MM.1S (cell line): Measurements from ENCODE around the gene LDLRAD4.

Experiments used
- DNase-seq: peaks from one replicate; pipeline ENCODE4 v3.0.0-alpha.2; 2015
- H2AFZ ChIP-seq: fragments of 300-600 bp; sonication (generic); 2 replicates; pipeline ENCODE4 v1.6.0; 2016; ENCODE audit warnings: antibody characterized with exemption, low read length
- H3F3A ChIP-seq: fragments of 300-600 bp; sonication (generic); 2 replicates; pipeline ENCODE4 v1.6.1; 2016; ENCODE audit warnings: mild to moderate bottlenecking, antibody characterized with exemption, low read length, moderate library complexity, mixed read lengths; ENCODE audit not compliant: insufficient read depth
- H3K27ac ChIP-seq: fragments of 300-600 bp; sonication (generic); 2 replicates; pipeline ENCODE4 v1.5.1; 2016; ENCODE audit warnings: mild to moderate bottlenecking, low read length
- H3K27me3 ChIP-seq: fragments of 300-600 bp; sonication (generic); replicated peaks from 2 replicates; pipeline ENCODE4 v1.6.0; 2016; ENCODE audit warnings: low read length; ENCODE audit not compliant: insufficient read depth
- H3K36me3 ChIP-seq: fragments of 300-600 bp; sonication (generic); replicated peaks from 2 replicates; pipeline ENCODE4 v1.6.1; 2016; ENCODE audit warnings: mild to moderate bottlenecking, low read length, mixed read lengths; ENCODE audit not compliant: insufficient read depth
- H3K4me1 ChIP-seq: fragments of 300-600 bp; sonication (generic); 2 replicates; pipeline ENCODE4 v1.6.1; 2016; ENCODE audit warnings: low read length, mixed read lengths
- H3K4me2 ChIP-seq: fragments of 300-600 bp; sonication (generic); 2 replicates; pipeline ENCODE4 v1.6.0; 2016; ENCODE audit warnings: low read depth, low read length
- H3K4me3 ChIP-seq: fragments of 300-600 bp; sonication (generic); 2 replicates; pipeline ENCODE4 v1.5.1; 2016; ENCODE audit warnings: low read length, mixed read lengths
- H3K79me2 ChIP-seq: fragments of 300-600 bp; sonication (generic); 2 replicates; pipeline ENCODE4 v1.6.1; 2016; ENCODE audit warnings: mixed run types, low read length, mixed read lengths
- H3K9ac ChIP-seq: fragments of 300-600 bp; sonication (generic); 2 replicates; pipeline ENCODE4 v1.6.1; 2016; ENCODE audit warnings: low read length, mixed read lengths
- H3K9me2 ChIP-seq: fragments of 300-600 bp; sonication (generic); replicated peaks from 2 replicates; pipeline ENCODE4 v1.6.1; 2016; ENCODE audit warnings: mild to moderate bottlenecking, low read length, mixed read lengths; ENCODE audit not compliant: insufficient read depth
- H3K9me3 ChIP-seq: fragments of 300-600 bp; sonication (generic); replicated peaks from 2 replicates; pipeline ENCODE4 v1.6.1; 2016; ENCODE audit warnings: mild to moderate bottlenecking, low read length, mixed read lengths; ENCODE audit not compliant: insufficient read depth
- H4K20me1 ChIP-seq: fragments of 300-600 bp; sonication (generic); 2 replicates; pipeline ENCODE4 v1.6.1; 2016; ENCODE audit warnings: mild to moderate bottlenecking, low read length, moderate library complexity, mixed read lengths; ENCODE audit not compliant: insufficient read depth
- CTCF ChIP-seq: fragments of 300-600 bp; sonication (generic); IDR thresholded peaks from 2 replicates; pipeline ENCODE4 v1.5.1; 2016; ENCODE audit warnings: antibody characterized with exemption, low read length, mixed read lengths
- EZH2 ChIP-seq: fragments of 300-600 bp; sonication (generic); optimal IDR thresholded peaks from 2 replicates; pipeline ENCODE3; 2017; ENCODE audit warnings: low read depth, mild to moderate bottlenecking, antibody characterized with exemption, low read length, mixed read lengths
- EZH2phosphoT487 ChIP-seq: fragments of 300-600 bp; sonication (generic); IDR thresholded peaks from 2 replicates; pipeline ENCODE4 v1.6.1; 2018; ENCODE audit warnings: antibody characterized with exemption, low read length

Gene LDLRAD4

GRCh38 chr18:13288509-13289133, 70.1 kb downstream of the LDLRAD4 start:
- no peaks in the 10 kb centered on the region for H3K9me2 ChIP-seq
- TF ChIP-seq EZH2, result no peak
- TF ChIP-seq EZH2phosphoT487, result no peak
- TF ChIP-seq CTCF, result no peak
- no peak for DNase-seq
- H3K4me1 ChIP-seq, result no peaks in the 10 kb centered on the region
- H3K27me3 ChIP-seq, result no peaks in the 10 kb centered on the region
- H3F3A ChIP-seq, result no peaks in the 10 kb centered on the region
- no peaks in the 10 kb centered on the region for H3K9me3 ChIP-seq
- H3K9ac ChIP-seq, result no peak overlapping the region
- no peak overlapping the region for H2AFZ ChIP-seq
- H3K36me3 ChIP-seq, result no peaks in the 10 kb centered on the region
- H3K4me3 ChIP-seq, result no peak overlapping the region
- no peaks in the 10 kb centered on the region for H4K20me1 ChIP-seq
- H3K27ac ChIP-seq, result no peak overlapping the region
- no peak overlapping the region for H3K4me2 ChIP-seq
- H3K79me2 ChIP-seq, result no peaks in the 10 kb centered on the region

GRCh38 chr18:13289481-13290205, 71.1 kb downstream of the LDLRAD4 start:
- Histone ChIP-seq H3K4me2 (no peak overlapping the region), H3K27ac (no peak overlapping the region), H3K36me3 (no peaks in the 10 kb centered on the region), H3K9me2 (no peaks in the 10 kb centered on the region), H3K4me1 (no peaks in the 10 kb centered on the region), H3K9ac (no peak overlapping the region), H4K20me1 (no peaks in the 10 kb centered on the region), H3K79me2 (no peaks in the 10 kb centered on the region), H3K9me3 (no peaks in the 10 kb centered on the region), H3K27me3 (no peaks in the 10 kb centered on the region), H2AFZ (no peak overlapping the region), H3F3A (no peaks in the 10 kb centered on the region), H3K4me3 (no peak overlapping the region)
- TF ChIP-seq EZH2 (no peak), CTCF (no peak), EZH2phosphoT487 (no peak)
- DNase-seq, result no peak

- no peak overlapping the region for H3K9ac ChIP-seq
- H3K4me2 ChIP-seq, result no peak overlapping the region
- no peak for DNase-seq
- H4K20me1 ChIP-seq, result no peaks in the 10 kb centered on the region
- TF ChIP-seq EZH2phosphoT487 (no peak), EZH2 (no peak), CTCF (no peak)
- no peaks in the 10 kb centered on the region for H3K79me2 ChIP-seq
- no peaks in the 10 kb centered on the region for H3K36me3 ChIP-seq
- H3K9me3 ChIP-seq, result no peaks in the 10 kb centered on the region
- no peaks in the 10 kb centered on the region for H3K4me1 ChIP-seq
- H3K27me3 ChIP-seq, result no peaks in the 10 kb centered on the region
- H2AFZ ChIP-seq, result no peak overlapping the region
- no peak overlapping the region for H3K4me3 ChIP-seq
- H3F3A ChIP-seq, result no peaks in the 10 kb centered on the region
- H3K9me2 ChIP-seq, result no peaks in the 10 kb centered on the region
- no peak overlapping the region for H3K27ac ChIP-seq
Measured at GRCh38 chr18:13290856-13291271, 72.3 kb downstream of the LDLRAD4 start.
